ENCODE measurements around the gene ART1.
"Not testable (repeated sequence)": the region's sequence is repeated elsewhere in the genome, so short reads cannot be mapped to it uniquely, and the experiment has no call there.

The ART1 gene

DNA sequence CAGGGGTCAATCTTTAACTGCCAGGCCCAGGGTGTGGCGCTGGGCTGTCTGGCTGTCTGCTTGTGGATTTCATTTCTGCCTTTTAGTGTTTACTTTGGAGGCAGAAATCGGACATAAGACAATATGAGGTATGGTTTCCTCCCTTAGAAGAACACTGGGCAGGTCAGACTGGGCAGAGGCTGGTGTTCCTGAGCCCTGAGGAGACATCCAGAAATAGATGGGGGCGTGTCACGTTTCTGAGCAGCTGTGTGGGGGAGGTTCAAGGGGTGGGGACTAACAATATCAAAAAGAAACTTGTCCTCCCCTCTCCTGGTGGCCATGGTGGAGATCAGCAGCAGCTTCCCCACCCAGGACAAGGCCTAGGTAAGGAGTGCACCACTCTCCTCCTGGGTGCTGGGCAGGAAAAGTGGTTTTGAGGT lies at the start of gene ART1:
Gene ART1, plus strand, starts transcription at position 312 of the 419 bp plus-strand sequence. CDS start 14,086 bp downstream, outside the sequence.
- no peak for DNase-seq (ENCODE audit: low read depth in 2 of 2)

GRCh38 chr11:3597743-3598142 lies 47.2 kb upstream of the ART1 start:
- not testable (repeated sequence) for DNase-seq (ENCODE audit: low read depth in 2 of 2)

GRCh38 chr11:3600201-3600600 lies 44.7 kb upstream of the ART1 start:
- DNase-seq (ENCODE audit: low read depth in 2 of 2): not testable (repeated sequence)

- DNase-seq (ENCODE audit: low read depth in 2 of 2): no peak
Observed at GRCh38 chr11:3604167-3604566, 40.8 kb upstream of the ART1 start.

DNA sequence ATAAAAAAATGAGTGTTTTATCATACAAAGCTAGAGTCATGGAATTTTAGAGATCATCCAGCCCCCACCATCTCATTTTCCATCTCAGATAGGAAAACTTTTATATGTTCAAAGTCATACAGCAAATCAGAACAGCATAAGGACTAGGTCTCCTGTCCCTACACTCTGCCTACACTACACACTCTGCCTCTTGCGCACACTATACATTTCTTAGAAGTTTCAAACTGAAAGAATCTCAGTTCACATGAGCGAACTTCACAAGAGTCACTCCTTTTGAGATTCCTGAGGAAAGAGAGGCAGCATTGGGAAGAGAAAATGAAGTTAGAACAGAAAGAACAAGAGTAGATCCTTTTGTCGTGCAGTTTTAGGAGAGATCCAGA lies 39.7 kb upstream of the ART1 start:
- no peak for DNase-seq (ENCODE audit: low read depth in 2 of 2)

GRCh38 chr11:3605771-3606203 lies 39.1 kb upstream of the ART1 start:
- no peak for DNase-seq (ENCODE audit: low read depth in 2 of 2)

- peak in 1 of 2 donors; percentile 42 for DNase-seq (ENCODE audit: low read depth in 2 of 2)
Observed at GRCh38 chr11:3609416-3610265, 35.3 kb upstream of the ART1 start.

DNA sequence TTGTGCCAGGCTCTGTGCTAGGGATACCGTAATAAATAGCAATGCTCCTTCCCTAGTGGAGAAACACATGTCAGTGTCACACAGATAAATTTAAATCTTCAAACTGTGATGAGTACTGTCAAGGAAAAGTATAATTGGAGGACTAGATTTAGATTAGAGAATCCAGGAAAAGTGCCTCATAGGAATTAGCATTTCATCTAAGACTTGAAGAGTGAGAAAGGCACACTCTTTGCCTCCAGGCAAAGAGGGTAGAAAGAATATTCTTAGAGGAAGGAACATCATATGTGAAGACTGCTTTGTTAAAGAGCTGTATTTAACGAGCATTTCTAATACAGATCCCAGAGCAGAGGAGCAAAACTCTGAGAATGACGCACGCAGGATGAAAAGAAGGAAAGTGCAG lies 34.1 kb upstream of the ART1 start:
- no peak for DNase-seq (ENCODE audit: low read depth in 2 of 2)

DNA sequence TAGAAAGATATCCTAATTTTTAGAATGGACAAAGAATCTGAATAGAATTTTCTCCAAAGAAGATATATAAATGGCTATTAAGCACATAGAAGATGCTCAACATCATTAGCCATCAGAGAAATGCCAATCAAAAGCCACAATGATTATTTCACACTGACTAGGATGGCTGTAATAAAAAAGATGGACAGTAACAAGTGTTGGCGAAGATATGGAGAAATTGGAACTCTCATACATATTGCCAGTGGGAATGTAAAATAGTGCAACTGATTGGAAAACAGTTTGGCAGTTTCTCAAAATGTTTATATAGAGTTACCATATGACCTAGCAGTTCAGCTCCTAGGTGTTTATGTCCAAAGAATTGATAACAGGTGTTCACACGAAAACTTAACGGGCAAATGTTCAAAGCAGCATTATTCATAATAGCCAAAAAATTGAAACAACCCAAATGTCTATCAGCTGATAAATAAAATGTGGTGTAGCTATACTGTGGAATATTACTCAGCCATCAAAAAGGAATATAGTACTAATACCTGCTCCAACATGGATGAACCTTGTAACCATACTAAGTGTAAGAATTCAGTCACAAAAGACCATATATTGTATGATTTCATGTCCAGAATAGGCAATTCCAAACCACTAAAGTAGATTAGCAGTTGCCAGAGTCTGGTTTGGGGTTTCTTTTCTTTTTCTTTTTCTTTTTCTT lies 32.8 kb upstream of the ART1 start:
- DNase-seq (ENCODE audit: low read depth in 2 of 2): no peak

DNA sequence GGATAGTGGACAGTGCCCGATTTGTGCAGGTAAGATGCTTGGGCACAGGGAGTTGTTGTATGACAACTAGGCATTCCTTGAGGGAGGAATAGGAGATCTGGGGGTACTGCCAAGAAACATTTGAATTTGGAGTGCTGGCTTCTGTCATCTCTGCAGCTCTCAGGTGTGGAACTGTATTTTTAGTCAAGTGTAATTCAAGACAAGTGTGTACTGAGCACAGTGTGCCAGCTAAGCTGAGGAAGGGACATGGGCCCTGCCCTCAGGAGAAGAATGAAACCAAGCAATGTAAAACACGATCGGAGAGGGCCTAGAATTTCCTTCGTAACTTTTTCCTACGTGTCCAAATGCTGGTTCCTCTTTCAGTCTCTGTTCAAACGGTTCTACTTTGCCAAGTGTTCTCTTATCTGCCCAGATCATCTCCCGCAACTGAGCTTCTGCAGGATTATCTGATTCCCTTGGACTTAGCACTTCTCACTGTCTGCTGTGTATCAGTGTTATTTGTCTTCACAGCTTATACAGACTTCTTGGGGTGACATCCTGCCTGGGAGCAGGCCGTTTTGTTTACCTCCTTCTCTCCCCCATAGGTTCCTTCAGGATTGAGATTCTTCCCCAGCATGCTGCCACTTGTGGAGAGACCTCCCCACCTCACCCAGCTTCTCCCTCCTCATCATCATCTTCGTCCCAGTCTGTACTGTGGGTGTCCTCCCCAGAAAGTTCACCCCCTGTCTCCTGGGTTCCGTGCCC lies 30.8 kb upstream of the ART1 start:
- DNase-seq (ENCODE audit: low read depth in 2 of 2): no peak

DNA sequence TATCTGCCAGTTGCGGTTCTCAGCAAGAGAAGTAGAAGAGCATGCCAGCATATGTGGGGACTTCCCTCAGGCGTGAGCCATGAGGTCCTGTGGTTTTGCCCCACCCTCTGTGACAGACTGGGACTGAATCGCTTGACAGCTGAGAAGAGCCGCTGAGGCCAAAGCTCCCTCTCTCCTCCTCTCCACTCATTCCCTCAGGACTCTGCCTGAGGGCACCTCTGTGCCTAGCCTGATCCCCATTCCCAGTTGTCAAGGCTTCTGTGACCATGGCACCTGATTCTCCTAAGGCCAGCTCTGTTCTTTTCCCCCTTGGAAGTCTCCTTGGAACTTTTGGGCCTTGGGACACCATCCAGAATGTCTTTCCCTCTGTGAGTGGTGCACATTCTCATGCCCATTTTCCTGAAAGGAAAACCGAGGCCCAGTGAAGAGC lies 30.2 kb upstream of the ART1 start:
- DNase-seq (ENCODE audit: low read depth in 2 of 2): peak; percentile 12 to 19

DNA sequence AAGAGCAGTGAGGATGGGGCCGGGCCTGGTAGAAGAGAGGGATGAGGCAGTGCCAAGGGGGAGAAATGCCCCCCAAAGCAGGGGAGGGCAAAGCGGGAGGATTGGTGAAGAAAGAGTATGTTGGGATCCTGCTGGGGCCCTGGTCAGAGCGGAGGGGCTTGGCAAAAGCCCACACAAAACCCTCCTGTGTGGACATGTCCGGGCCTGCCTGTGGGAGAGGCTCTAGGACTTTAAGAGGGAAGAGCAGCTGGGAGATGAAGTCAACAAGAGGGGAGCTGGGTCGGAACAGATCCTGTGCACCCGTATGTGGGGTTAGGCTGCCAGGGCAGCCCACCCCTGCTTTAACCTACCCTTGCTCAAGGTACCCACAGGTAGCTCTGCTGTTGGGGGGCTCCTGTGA lies 28.9 kb upstream of the ART1 start:
- DNase-seq (ENCODE audit: low read depth in 2 of 2): no peak

GRCh38 chr11:3616721-3617460 lies 28.0 kb upstream of the ART1 start:
- DNase-seq (ENCODE audit: low read depth in 2 of 2): no peak

DNA sequence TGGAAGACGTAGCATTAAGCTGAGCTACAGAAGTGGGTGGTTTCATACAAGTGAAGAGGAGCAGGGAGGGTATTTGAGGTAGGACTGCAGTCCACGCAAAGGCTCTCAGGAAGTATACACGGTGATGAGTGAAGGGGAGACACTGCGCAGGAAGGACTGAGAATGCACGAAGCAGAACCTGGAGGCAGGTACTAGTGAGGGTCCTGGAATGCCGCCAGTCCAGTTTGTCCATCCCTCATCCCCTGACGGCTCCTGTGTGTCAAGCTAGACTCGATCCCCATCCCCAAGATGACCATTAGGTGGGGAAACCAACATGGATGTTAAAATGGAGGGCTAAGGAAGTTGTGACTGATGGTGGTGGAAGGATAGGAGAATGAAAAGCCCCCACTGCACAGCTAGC lies 26.9 kb upstream of the ART1 start:
- no peak for DNase-seq (ENCODE audit: low read depth in 2 of 2)

DNA sequence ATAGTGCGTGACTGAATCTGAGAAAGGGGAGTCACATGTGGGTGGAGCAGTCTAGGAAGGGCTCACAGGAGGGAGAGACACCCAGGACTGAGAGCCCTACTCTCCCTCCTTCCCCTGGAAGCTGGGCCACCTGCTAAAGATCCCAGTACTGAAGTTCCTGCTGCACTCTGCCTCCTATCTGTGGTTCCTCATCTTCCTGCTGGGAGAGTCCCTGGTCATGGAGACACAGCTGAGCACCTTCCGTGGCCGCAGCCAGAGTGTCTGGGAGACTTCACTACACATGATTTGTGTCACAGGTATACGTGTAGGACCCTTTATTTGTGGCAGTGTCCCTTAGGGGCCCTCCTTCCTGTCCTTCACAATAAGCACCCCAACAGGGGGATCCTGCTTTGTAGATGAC lies 22.4 kb upstream of the ART1 start:
- no peak for DNase-seq (ENCODE audit: low read depth in 2 of 2)

DNA sequence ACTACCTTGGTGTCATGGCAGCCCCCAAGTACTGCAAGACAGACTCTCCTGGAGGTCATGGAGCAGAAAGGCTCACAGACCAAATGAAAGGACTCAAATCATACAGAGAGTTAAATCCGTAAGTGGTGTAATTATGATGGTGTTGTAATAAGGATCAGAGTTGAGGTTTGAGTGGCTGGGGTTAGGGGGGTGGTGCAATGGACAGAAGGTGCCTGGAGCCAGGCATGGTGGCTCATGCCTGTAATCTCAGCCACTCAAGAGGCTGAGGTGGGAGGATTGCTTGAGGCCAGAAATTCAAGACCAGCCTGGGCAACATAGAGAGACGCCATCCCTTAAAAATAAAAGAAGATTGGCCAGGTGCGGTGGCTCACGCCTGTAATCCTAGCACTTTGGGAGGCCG lies 21.8 kb upstream of the ART1 start:
- no peak for DNase-seq (ENCODE audit: low read depth in 2 of 2)

GRCh38 chr11:3623767-3624458 lies 21.0 kb upstream of the ART1 start:
- no peak for DNase-seq (ENCODE audit: low read depth in 2 of 2)

DNA sequence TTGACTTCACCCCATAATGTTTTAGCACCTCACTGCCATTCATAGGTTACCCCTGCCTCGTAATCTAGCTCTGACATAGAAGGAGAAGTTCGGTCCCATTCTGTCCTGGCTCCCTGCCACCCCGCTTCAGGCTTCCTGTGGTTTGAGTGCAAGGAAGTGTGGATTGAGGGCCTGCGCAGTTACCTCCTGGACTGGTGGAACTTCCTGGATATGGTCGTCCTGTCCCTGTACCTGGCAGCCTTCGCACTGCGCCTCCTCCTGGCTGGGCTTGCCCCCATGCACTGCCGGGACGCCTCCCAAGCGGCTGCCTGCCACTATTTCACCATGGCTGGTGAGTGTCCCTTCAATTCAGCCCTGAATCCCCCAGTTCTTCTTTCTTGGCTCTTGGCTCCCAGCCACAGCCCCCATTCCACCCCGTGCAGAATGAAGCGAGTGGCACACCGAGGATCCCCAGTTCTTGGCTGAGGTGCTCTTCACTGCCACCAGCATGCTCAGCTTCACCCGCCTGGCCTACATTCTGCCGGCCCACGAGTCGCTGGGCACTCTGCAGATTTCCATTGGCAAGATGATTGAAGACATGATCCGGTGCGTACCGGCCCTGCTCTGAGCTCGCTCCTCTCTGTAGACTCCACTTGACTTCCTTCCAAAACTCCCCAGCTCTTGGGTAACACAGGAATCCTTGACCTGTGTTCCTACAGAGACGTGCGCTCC lies 18.5 kb upstream of the ART1 start:
- DNase-seq (ENCODE audit: low read depth in 2 of 2): no peak

DNA sequence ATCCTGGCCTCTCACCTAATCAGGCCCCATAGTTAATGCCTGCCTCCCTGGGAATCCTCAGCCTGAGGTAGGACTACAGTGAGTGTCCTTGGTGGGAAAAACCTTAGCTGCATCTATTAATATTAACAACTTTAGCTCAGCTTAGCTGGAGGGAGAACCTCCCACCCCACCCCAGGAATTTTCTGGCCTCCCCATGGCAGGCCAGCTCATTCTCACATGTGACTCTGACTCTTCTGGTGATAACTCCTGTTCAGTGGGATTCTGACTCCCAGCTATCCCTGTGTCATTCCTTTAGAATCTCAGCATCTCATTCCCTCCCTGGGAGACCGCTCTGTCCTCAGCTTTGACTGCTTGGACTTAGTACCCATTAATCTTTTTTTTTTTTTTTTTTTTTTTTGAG lies 17.6 kb upstream of the ART1 start:
- DNase-seq (ENCODE audit: low read depth in 2 of 2): no peak

DNA sequence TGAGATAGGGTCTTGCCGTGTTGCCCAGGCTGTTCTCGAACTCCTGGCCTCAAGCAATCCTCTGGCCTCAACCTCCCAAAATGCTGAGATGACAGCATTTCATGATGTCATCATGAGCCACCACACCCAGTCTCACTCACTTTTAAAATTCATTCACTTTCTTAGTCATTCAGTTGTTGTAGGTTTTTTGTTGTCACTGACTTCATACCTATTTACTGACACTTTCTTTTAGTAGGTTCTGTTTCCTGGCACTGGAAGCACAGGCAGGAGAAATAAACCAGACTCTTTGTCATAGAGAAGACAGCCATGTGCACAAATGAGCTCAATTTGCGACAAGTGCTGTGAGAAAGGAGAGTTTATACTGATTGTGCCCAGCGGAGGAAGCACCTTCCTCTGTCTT lies 13.6 kb upstream of the ART1 start:
- no peak for DNase-seq (ENCODE audit: low read depth in 2 of 2)
